IPS DF 6.9 (cell line): ENCODE results near the gene ABCD1.
"Not testable (repeated sequence)": the region's sequence is repeated elsewhere in the genome, so short reads cannot be mapped to it uniquely, and the experiment has no call there.

Experiments used
- DNase-seq: peaks from one replicate; pipeline ENCODE4 v3.0.0-alpha.2; 2013; ENCODE audit warnings: low read depth, low spot score
- H3K27ac ChIP-seq: one replicate; pipeline ENCODE4 v1.5.1; 2013; ENCODE audit warnings: low read length, control low read depth
- H3K27me3 ChIP-seq: 2 replicates; pipeline ENCODE4 v1.6.1; 2013; ENCODE audit warnings: mild to moderate bottlenecking, low read length; ENCODE audit not compliant: control insufficient read depth, insufficient read depth
- H3K36me3 ChIP-seq: 2 replicates; pipeline ENCODE4 v1.6.1; 2013; ENCODE audit warnings: low read length; ENCODE audit not compliant: control insufficient read depth, insufficient read depth
- H3K4me1 ChIP-seq: 2 replicates; pipeline ENCODE4 v1.6.1; 2013; ENCODE audit warnings: low read length; ENCODE audit not compliant: control insufficient read depth, insufficient read depth
- H3K4me3 ChIP-seq: 2 replicates; pipeline ENCODE4 v1.5.1; 2013; ENCODE audit warnings: mild to moderate bottlenecking, low read length
- H3K9me3 ChIP-seq: 2 replicates; pipeline ENCODE4 v1.6.1; 2013; ENCODE audit warnings: low read length, inconsistent platforms; ENCODE audit not compliant: control insufficient read depth, insufficient read depth
- WGBS: extraction: QIAGEN DNeasy Blood & Tissue Kit; methylation state at CpG from one replicate; pipeline ENCODE4 v1.1.7; 2013; ENCODE audit warnings: mixed read lengths, missing lambda C conversion rate; ENCODE audit not compliant: insufficient read length, insufficient coverage; 5-methylcytosine and 5-hydroxymethylcytosine counted together

ABCD1 gene

GRCh38 chrX:153724252-153725038 is at the start of gene ABCD1, which contains the start of gene BCAP31:
TSS of gene ABCD1 (plus strand) at chrX:153724856. CDS start at chrX:153725267, 411 bp downstream.
TSS of gene BCAP31 (minus strand) at chrX:153724387. CDS start at chrX:153723244, 1,143 bp downstream.
- Histone ChIP-seq H3K36me3 (peaks cover 6% of the 10 kb centered on the region), H3K4me3 (peak within 1 kb of the TSS; percentile 80; the same call in 1 of the 2 replicates), H3K27me3 (no peaks in the 10 kb centered on the region), H3K9me3 (no peaks in the 10 kb centered on the region), H3K4me1 (peaks cover 4% of the 10 kb centered on the region), H3K27ac (no peak within 1 kb of the TSS)
- WGBS: no CpG with 5 or more reads among the region's 88 CpGs
- no peak for DNase-seq

- H3K27me3 ChIP-seq: no peaks in the 10 kb centered on the region
- no peaks in the 10 kb centered on the region for H3K9me3 ChIP-seq
- H3K4me3 ChIP-seq: no peak overlapping the region
- peaks cover 5% of the 10 kb centered on the region for H3K4me1 ChIP-seq
- WGBS: no CpG with 5 or more reads among the region's 12 CpGs
- H3K27ac ChIP-seq: no peak overlapping the region
- no peaks in the 10 kb centered on the region for H3K36me3 ChIP-seq
- no peak for DNase-seq
Measured at GRCh38 chrX:153681175-153681574, 43.5 kb upstream of the ABCD1 start.

GRCh38 chrX:153683486-153683885 is 41.2 kb upstream of the ABCD1 start:
- not testable (repeated sequence) for H3K4me1 ChIP-seq, H3K36me3 ChIP-seq, H3K27me3 ChIP-seq, DNase-seq, H3K4me3 ChIP-seq, H3K9me3 ChIP-seq, H3K27ac ChIP-seq
- WGBS: no CpG with 5 or more reads among the region's 8 CpGs

GRCh38 chrX:153684467-153685155 is 40.0 kb upstream of the ABCD1 start:
- WGBS: no CpG with 5 or more reads among the region's 21 CpGs

GRCh38 chrX:153685156-153685536 is 39.5 kb upstream of the ABCD1 start:
- Histone ChIP-seq H3K4me3 (peak overlapping the region; percentile 7; the same call in 1 of the 2 replicates), H3K27me3 (no peaks in the 10 kb centered on the region), H3K36me3 (peaks cover 5% of the 10 kb centered on the region; the same call in 1 of the 2 replicates), H3K4me1 (peaks cover 8% of the 10 kb centered on the region), H3K9me3 (no peaks in the 10 kb centered on the region), H3K27ac (no peak overlapping the region)
- WGBS: no CpG with 5 or more reads among the region's 21 CpGs
- no peak for DNase-seq

More at GRCh38 chrX:153684467-153685155, 40.0 kb upstream of the ABCD1 start:
- H3K4me1 ChIP-seq: peaks cover 6% of the 10 kb centered on the region
- peak overlapping the region; percentile 7; the same call in 1 of the 2 replicates for H3K4me3 ChIP-seq
- no peak overlapping the region for H3K27ac ChIP-seq
- DNase-seq: no peak
- H3K27me3 ChIP-seq: no peaks in the 10 kb centered on the region
- H3K36me3 ChIP-seq: peaks cover under 1% of the 10 kb centered on the region; the same call in 1 of the 2 replicates
- no peaks in the 10 kb centered on the region for H3K9me3 ChIP-seq

- DNase-seq: no peak
- H3K36me3 ChIP-seq: peaks cover 7% of the 10 kb centered on the region; the same call in 1 of the 2 replicates
- H3K27me3 ChIP-seq: no peaks in the 10 kb centered on the region
- no CpG with 5 or more reads among the region's 24 CpGs for WGBS
- no peaks in the 10 kb centered on the region for H3K9me3 ChIP-seq
- no peak overlapping the region for H3K4me3 ChIP-seq
- no peak overlapping the region for H3K27ac ChIP-seq
- H3K4me1 ChIP-seq: peaks cover 8% of the 10 kb centered on the region
Measured at GRCh38 chrX:153685751-153686696, 38.6 kb upstream of the ABCD1 start.

- DNase-seq: no peak
- Histone ChIP-seq H3K4me1 (peaks cover 8% of the 10 kb centered on the region), H3K27ac (no peak overlapping the region), H3K36me3 (peaks cover 7% of the 10 kb centered on the region; the same call in 1 of the 2 replicates), H3K9me3 (no peaks in the 10 kb centered on the region), H3K27me3 (no peaks in the 10 kb centered on the region), H3K4me3 (no peak overlapping the region)
- WGBS: no CpG with 5 or more reads among the region's 9 CpGs
Measured at GRCh38 chrX:153686711-153687110, 37.9 kb upstream of the ABCD1 start.

GRCh38 chrX:153687121-153688039 is 37.3 kb upstream of the ABCD1 start, which contains the start of gene SLC6A8:
TSS of gene SLC6A8 (plus strand) at chrX:153687926. CDS start at chrX:153688575, 649 bp downstream.
- H3K4me1 ChIP-seq: peaks cover 8% of the 10 kb centered on the region
- no peaks in the 10 kb centered on the region for H3K9me3 ChIP-seq
- H3K27ac ChIP-seq: no peak within 1 kb of the TSS
- WGBS: no CpG with 5 or more reads among the region's 66 CpGs
- H3K4me3 ChIP-seq: peak within 1 kb of the TSS; percentile 58
- no peak for DNase-seq
- H3K27me3 ChIP-seq: no peaks in the 10 kb centered on the region
- H3K36me3 ChIP-seq: peaks cover 7% of the 10 kb centered on the region; the same call in 1 of the 2 replicates

- DNase-seq: no peak
- WGBS: no CpG with 5 or more reads among the region's 69 CpGs
- peak overlapping the region; percentile 10; the same call in 1 of the 2 replicates for H3K4me3 ChIP-seq
Measured at GRCh38 chrX:153688071-153688470, 36.6 kb upstream of the ABCD1 start.

More at GRCh38 chrX:153688071-153688470, 36.6 kb upstream of the ABCD1 start:
- Histone ChIP-seq H3K27ac (no peak overlapping the region), H3K4me1 (peaks cover 8% of the 10 kb centered on the region), H3K9me3 (no peaks in the 10 kb centered on the region), H3K36me3 (peaks cover 7% of the 10 kb centered on the region; the same call in 1 of the 2 replicates), H3K27me3 (no peaks in the 10 kb centered on the region)
